ENCODE data around the gene IL16. TPM values are rescaled to one million over a fixed set of nuclear protein-coding genes. Genes with fewer than 3 reads are reported as not detected.
A peak's percentile ranks its signal among the peaks of the same experiment; 100 is the strongest.

Gene IL16
- total and polyA plus RNA-seq, 9 of the 15 experiments (the other 6 are each of a cell fraction or from before 2014, with no cell fraction given) = 1.4 to 18.8 (median 10.6) TPM

GRCh38 chr15:81336568-81336967 lies 139.9 kb downstream of the IL16 start:
- ChIA-PET CTCF (ENCODE audit: low intra/inter-chr PET ratio) (interaction anchor here (1.0 to 1.3 kb wide), 2 partner anchors 23 to 62 kb away, joined by 3 to 4 read pairs; no protein-coding TSS in a partner anchor), POLR2A (interaction anchor here (2.2 kb wide), 1 partner anchor 10 kb away, joined by 9 read pairs; no protein-coding TSS in a partner anchor)
- H3K4me1 ChIP-seq (replicated peaks in 1 of 2; ENCODE audit: control insufficient read depth in 2 of 2, insufficient read depth in 2 of 2, low read length in 2 of 2) = peaks cover 0 to 4% of the 10 kb centered on the region in 2 experiments; a peak in 2 of 5 replicates
- ATAC-seq (peak; percentile 80), DNase-seq (ENCODE audit: extremely low read depth in 1 of 4, low spot score in 3 of 4) (peak in 2 of 4 experiments; percentile 35 to 41), FAIRE-seq (peak; percentile 6)
- H3K27me3 ChIP-seq (ENCODE audit: control insufficient read depth in 2 of 2, insufficient read depth in 2 of 2, low read length in 2 of 2) = peaks cover 0 to 18% of the 10 kb centered on the region in 2 experiments; a peak in 2 of 5 replicates
- intact Hi-C loops (cut with micrococcal nuclease) = no loop called here
- TF ChIP-seq RAD21 (CRISPR knock-in tag; conservative IDR thresholded peaks at IDR 0.05 in 1 of 2, IDR thresholded peaks at IDR 0.05 in 1 of 2) (peak in 1 of 2 experiments; percentile 68; a peak in 2 of 4 replicates), CTCF (IDR thresholded peaks at IDR 0.05 in 2 of 3, conservative IDR thresholded peaks at IDR 0.05 in 1 of 3; ENCODE audit: insufficient read depth in 2 of 3, low read depth in 1 of 3, low read length in 3 of 3) (peak; percentile 33 to 65 (median 43); a peak in 4 of 6 replicates), ZBTB9 (CRISPR knock-in tag; IDR thresholded peaks at IDR 0.05) (no peak), TAF7 (tag; IDR thresholded peaks at IDR 0.05) (no peak)
- no peaks in the 10 kb centered on the region for H3K9me1 ChIP-seq (ENCODE audit: control insufficient read depth, insufficient read depth, low read length)
- H3K27ac ChIP-seq (ENCODE audit: extremely low read depth, low read depth, low read length) = no peak overlapping the region
- no peak overlapping the region for H3K9ac ChIP-seq (ENCODE audit: insufficient read depth in 1 of 2, low read depth in 2 of 2, low read length in 2 of 2)
- no peaks in the 10 kb centered on the region for H3K9me3 ChIP-seq (replicated peaks; ENCODE audit: control insufficient read depth, insufficient read depth, low read depth, low read length)
- no peak overlapping the region for H3K4me3 ChIP-seq
- BruUV-seq (replicated peaks) = no TSS peak
- no peaks in the 10 kb centered on the region for H4K20me1 ChIP-seq (replicated peaks; ENCODE audit: control insufficient read depth, insufficient read depth, low read length)
- no peaks in the 10 kb centered on the region for H3K36me3 ChIP-seq (ENCODE audit: control insufficient read depth, insufficient read depth, low read length)
- H3K79me2 ChIP-seq (ENCODE audit: control insufficient read depth, insufficient read depth, low read length) = no peaks in the 10 kb centered on the region
- WGBS (ENCODE audit: insufficient coverage, low coverage, missing lambda C conversion rate) = 18% methylated on average over 4 of the region's 4 CpGs
- H2AFZ ChIP-seq (ENCODE audit: low read depth, low read length) = no peak overlapping the region
- in situ Hi-C loops (cut with MboI) = no loop called here
- H3K4me2 ChIP-seq (ENCODE audit: insufficient read depth, low read length) = no peak overlapping the region
